ENCODE measurements around the gene TMEM200A.

Gene TMEM200A

DNA sequence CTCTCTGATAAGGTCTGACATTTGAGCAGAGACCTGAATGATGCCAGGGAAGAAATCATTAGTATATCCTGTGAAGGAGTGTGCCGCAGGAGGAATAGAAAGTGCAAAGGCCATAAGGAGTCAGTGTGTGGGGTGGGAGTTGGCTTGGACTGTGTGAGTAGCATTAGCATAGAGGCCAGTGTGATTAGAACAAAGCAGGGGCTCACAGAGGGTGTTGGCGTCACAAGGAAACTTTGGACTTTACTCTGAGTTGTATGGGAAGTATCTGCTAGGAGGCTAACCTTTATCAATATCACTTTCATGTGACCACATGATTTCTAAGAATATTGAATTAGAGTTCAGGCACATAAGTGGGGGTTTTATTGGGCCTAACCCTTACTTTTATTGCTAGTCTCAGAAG lies 12.1 kb downstream of the TMEM200A start:
- no peak for DNase-seq (ENCODE audit: low read depth)

DNA sequence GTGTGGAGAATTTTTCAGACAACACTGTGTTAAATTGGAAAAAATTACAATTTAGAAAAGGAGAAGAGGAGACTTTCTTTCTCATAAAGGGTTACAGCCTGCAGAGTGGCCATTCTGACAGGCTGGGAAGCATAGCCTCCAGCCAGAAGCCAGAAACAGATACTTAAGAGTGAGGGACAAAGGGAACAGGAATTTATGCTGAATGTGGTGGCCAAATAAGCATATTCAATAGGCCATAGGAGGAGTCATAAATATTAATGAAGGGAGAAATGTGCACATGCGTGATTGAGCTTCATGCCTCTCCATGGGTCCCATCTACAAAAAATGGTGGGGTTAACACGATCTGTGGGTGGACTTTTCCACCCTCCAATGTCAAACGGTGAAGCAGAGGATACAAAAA lies 13.4 kb downstream of the TMEM200A start:
- DNase-seq (ENCODE audit: low read depth): no peak

DNA sequence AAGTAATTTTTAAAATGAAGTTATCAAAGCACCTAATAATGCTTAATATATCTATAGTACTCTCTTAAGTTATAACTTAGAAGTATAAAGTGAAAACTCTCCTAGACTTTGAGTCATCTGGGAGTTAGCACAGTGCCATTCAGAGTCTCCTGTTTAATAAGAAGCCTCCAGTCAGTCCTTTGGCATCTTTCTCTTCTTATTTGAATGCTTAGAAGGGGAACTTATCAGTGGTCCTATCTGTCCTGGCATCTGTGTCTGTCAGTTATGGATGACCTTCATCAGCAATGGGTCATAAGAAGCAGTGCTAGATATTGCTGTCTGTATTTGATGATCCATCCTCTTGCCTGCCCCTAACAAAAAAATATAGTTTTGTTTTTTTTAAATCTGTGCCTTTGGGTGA lies 15.2 kb downstream of the TMEM200A start:
- DNase-seq (ENCODE audit: low read depth): no peak

DNA sequence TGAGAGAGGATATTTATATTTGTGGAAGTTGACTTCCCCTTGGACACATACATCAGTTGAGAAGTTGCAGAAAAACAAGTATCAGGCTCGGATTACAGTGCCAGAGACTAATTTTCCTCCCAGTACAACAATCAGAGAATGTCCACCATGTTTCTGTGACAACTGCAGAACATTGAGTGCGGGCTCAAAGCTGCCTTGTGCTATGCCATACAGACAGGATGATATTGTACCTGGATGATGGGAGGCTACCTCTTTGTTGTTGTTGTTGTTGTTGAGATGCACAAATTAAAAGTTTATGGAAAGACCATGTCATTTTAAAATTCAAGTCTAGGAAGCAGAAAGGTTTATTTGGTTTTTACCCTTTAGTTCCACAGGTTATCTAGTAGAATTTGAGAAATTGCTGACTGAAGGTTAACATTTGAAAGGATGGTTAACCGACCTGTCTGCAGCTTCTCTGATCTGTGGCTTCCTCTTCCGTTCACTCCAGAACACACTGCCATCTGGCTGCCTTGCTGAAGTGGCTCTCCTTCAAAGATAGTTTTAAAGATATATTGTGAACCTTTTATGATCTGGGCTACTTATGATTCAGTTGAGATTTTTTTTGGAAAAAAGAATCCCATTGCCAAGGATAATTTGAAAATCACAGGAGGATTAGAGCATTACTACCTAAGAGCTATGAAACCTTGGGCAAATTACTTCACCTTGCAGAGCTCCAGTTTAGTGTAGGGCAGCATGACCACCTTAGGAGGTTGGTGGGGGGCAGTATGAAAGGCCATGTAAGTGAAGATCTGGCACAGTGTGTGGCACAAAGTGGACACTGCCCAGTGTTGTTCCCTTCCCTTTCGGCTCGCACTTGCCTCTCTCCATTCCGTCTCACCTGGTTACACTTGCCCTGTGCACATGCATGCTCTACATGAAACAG lies 15.9 kb downstream of the TMEM200A start:
- no peak for DNase-seq (ENCODE audit: low read depth)

DNA sequence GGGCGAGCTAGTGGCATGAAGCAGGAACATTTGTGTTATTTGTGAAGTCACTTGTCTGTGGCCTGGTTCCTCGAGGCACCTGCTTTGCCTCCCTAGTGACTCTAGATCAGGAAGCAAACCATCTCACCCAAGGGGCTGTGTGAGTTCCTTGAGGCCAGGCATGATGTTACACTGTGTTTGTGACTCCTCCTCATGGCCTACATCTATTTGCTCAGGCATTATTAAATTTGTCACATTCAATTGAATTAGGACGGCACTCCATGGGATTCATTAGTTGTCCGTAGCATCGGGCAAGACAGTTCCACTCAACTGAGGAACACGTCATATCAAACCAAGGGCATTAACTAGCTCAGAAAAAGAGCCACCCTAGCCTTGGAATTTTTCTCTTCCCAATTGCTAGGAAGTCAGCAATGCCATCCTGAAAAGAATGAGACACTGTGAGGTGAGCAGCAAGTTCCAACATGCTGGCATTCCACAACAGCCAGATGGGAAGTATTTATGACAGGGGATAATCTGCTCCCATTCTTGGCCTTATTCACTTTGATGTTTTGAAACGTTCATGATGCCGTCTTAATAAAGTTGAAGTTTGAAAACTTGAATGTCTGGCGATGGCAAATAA lies 17.2 kb downstream of the TMEM200A start:
- no peak for DNase-seq (ENCODE audit: low read depth)

DNA sequence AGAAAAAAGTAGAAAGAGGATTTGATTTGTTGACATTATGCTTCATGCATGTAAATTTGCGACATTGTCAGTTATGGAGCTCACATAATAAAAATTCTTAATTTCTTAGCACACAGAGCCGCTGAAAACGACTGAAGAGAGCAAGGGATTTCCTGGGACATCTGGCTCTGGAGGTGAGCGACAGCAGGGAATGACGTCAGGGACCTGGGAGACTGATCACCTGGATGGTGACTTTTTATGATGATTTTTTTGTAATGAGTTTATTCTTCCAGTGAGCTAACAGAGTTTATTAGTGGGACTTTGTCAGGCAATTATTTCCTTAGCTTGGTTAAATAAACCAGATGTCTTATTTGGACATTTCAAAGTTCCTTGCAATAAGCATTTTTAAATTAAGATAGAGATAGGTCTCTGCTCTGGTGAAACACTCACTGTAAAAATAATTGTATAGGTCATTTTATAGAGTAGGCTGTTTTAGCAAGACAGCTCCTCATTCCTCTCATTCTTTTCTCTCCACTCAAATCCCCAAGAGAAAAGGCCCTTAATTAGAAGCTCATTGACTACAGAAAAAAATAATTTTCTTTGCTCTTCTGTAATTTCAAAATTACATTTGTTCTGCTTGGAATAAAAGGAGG lies 19.4 kb downstream of the TMEM200A start:
- DNase-seq (ENCODE audit: low read depth): no peak

DNA sequence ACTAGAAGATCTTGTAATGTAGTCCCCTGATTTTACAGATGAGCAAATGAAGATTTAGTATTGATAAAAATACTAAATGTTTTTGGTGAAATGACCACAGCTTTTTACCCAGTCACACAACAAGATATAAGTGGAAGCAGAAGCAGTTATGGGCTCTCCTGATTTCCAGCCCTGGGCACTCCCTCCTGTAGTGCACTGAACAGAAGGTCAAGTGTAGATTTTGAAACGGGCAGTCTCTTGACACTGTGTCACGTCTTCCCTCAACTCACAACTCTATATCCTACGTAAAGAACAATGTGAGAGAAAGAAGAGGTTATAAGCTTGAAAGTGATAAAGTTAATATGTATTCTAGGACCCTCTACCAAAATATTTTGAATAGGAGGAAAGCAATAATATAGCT lies 23.3 kb downstream of the TMEM200A start:
- no peak for DNase-seq (ENCODE audit: low read depth)

DNA sequence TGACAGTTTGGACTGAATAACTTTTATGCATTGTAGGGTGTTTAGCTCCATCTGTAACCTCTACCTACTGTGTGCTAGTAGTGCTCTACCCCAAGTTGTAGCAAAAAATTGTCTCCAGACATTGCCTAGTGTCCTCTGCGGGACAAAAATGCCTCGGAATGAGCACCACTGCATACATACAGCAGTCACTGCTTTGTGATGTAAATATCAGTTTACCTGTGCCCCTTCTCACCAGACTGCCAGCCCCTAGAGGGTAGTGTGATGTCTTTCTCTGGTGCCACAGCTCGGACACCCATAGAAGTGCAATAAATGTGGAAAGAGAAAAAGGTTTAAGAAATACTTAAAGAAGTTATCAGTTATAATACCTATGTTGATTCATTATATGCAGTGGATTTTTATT lies 25.1 kb downstream of the TMEM200A start:
- no peak for DNase-seq (ENCODE audit: low read depth)

DNA sequence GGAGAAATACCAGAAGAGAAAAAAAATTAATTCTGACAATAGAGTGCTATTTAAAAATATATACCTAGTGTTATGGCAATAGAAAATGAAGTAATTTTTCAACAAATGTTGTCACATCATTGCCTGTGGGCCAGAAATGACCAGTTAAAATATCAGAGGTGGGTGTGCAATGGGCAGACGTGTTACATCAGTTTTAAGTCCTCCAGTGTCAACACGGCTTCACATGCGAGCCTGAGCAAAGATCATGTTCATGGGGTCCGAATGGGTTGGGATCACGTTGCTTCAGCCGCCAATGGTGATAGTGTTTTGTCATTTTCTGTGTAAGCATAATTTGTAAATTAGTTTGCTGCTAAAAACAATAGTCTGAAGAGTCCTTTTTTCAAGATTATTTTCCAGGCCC lies 27.5 kb downstream of the TMEM200A start:
- no peak for DNase-seq (ENCODE audit: low read depth)

DNA sequence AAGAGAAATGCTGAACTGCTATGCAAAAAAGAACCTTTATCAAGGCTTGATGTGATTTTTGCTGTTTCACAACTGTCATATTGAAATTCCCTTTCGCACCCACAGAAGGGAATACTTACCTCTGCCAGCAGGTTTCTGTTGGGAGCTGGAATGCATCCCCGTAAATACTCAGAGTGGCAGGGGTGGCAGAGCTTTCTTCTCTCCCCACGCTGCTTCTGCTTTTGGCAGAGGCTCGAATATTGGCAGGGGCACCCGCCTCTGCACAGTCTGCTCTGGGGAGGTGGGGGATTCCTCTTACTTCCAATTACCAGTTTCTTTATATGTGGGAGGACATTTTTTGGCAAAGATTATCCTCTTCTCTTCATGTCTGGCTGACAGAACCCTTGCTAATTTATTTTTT lies 28.4 kb downstream of the TMEM200A start:
- DNase-seq (ENCODE audit: low read depth): no peak

DNA sequence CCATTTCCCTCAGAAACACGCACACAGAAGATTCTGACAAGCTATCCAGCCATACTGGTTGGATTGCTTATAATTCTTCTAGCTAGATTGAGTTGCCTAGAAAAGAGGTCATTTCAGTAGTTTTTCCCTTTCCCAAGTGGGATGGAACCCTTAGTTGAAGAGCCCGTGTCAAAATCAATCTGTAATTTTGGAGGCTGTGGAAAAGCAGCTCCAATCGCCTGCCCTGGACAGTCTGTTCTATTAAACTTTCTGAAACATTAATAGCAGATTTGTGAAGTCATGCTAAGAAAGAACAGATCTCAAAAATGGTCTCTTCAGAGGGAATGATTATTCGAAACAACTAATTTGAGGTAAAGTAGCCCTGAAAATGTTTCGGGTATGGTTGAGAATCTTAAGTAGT lies 29.3 kb downstream of the TMEM200A start:
- no peak for DNase-seq (ENCODE audit: low read depth)

DNA sequence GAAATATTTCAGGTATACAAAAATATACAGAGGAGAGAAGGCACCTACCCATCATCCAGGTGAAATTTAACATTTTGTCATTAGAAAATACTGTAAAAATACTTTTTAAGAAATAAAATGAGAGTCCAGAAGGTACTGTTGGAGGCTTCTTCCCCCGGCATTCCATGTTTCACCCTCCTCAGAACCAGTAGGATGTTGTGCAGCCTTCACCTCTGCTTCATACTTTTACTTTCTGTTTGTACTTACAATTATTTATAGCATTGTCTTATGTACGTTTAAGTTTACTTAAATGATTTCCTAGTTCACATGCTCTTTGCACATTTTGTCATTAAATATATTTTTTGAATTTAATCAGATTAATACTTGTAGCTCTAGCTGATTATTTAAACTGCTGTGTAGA lies 30.9 kb downstream of the TMEM200A start:
- peak; percentile 55 for DNase-seq (ENCODE audit: low read depth)

DNA sequence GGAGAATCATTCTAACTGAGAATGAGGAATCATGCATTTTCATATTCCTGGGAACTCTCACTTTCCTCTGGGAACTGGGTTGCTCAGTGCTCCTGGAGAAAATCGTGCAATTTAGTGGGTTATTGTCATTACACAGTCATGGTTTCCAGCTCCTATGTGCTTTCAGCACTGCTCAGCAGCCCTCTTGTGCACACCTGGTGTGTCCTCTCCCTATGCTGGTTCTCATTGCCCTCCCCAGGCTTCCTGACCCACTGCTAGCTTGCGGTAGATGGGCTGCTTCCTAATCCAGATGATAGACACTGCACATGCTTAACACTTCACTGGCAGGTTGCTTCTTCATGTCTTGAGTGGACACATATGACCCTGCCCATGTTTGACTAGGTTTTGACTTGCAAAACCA lies 39.7 kb downstream of the TMEM200A start:
- no peak for DNase-seq (ENCODE audit: low read depth)

DNA sequence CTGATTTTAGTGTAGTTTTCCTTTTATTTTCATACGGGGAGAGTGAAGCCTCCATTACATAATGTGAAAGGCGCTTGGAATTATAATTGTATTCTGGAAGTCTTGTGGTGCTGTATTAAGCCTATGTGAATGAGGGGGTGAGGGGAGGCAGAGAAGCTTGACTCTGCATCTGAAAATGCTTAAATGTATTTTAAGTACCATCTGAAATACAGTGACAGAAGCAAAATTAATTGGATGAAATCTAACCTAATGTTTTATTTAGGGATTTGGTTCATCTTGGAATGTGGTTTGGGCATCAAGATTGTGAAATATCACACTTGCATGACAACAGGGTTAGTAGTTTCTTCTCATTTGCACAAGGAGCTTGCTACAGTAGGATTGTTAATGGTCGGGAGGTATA lies 41.2 kb downstream of the TMEM200A start:
- peak; percentile 43 for DNase-seq (ENCODE audit: low read depth)

DNA sequence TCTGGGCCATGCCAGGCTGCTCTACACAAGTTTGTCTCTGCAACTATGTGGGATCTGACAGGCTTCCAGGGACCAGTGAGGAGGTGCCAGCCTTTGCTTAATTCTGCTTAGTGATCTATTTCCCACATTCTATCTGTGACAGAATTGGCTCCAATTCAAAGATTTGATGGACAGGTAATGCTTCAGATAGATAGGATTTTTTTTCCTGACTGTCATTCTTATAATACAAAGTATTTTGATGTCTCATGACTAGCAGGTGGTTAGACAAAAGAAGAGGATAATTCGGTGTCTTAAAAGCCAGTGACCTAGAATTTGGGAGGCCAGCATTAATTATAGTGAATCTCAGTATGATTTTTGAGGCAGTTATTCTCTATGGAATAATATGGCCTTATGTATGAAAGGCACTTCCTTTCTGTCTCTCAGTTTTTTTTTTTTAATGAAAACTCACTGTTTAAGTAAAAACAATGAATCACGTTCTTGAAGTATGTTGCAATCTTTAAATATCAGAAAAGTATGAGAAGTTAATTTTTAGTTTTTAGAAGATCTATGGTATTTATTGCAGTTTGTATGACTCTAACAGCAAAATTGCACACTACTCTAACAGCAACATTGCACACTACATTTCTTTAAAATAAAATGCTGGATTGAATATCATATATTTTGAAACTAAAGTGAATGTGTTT lies 43.7 kb downstream of the TMEM200A start:
- DNase-seq (ENCODE audit: low read depth): peak; percentile 49

DNA sequence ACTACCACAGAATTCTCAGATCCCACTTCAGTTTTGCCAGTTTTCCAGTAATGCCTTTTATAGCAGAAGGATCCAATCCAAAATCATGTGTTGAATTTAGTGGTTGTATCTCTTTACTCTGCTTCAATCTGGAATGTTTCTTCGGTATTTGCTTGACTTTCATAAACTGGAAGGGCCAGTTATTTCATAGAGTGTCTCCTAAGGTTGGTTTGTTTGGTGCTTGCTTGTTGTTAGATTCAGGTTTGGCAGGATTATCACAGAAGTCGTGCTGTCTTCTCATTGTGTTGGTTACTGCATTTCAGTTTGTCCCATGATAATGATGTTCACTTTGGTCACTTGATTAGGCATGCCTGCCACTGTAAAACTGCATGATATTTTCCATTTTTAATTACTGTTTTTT lies 45.7 kb downstream of the TMEM200A start:
- DNase-seq (ENCODE audit: low read depth): no peak

DNA sequence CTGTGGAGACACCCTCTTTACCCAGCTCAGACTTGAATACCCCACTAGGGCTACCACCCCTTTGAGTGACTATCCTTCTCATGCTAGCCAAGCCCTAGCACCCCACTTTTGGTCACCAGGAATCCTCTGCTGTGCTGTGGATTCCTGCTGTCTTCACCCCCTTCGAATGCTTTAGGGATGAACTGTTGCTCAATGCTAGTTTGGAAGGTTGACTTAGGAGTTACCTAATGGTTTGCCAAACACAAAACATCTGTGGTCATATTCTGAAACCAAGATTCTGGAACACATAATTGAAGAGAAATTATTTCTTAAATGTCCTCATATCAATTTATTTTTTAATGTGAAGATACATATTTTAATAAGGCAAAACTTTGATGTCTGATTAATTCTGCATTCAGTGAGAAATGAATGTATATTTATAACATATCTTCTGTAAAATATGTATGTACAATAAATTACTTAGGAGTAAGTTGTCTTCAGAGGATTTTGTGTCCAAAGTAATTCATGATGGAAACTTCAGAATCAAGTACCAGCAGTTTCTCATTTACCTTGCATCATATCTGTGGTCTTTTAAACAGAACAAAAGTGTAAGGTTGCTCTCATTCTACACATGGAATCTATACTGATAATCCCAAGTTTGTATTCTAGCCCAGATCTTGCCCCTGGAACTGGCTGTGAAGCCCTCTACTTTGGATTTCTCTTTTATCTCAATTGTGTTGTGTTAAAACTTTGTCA lies 46.9 kb downstream of the TMEM200A start:
- peak; percentile 70 for DNase-seq (ENCODE audit: low read depth)

DNA sequence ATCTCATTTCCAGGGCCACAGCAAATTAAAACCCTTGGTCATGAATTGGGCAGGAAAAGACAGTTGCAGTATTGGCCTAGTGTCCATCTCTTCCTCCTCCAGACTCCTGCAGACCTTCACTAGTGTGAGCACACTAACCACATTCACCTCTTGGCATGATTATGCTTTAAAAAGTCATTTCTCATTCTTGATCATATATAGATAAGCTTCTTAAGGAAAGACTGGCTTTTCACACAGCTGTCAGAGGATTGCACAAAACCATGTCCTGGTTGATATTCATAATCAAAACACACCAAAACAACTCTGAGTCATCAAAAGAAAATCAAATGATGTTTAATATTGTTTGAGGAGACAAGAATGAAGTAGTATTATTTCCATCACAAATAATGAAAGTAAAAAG lies 52.1 kb downstream of the TMEM200A start:
- DNase-seq (ENCODE audit: low read depth): peak; percentile 99

DNA sequence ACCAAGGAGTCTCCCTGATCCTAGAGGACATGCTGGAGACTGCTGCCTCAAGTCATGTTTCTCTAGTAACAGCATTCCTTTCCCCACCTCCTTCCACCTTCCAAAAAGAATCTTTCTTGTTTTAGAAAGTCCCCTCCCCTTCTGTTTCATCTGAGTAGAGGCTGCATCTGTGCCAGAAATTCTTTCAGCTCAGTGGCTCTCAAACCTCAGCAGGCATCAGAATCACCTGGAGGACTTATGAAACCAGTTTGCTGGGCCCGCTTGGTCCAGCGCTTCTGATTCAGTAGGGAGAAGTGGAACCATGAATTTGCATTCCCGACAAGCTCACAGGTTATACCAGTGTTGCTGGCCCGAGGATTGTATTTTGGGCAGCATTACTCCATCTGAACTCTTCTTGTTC lies 55.1 kb downstream of the TMEM200A start:
- DNase-seq (ENCODE audit: low read depth): no peak

DNA sequence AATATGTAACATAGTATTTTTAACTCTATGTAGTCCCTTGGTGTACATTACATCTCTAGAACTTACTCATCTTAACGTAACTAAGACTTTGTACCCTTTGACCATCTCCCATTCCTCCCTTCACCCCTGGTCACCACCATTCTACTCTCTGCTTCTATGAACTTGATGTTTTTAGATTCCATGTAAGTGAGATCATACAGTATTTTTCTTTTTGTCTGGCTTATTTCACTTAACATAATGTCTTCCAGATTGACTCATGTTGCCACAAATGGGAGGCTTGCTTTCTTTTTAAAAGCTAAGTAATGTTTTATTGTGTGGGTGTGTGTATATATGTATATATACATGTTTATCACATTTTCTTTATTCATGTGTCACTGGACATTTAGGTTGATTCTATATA lies 55.8 kb downstream of the TMEM200A start:
- DNase-seq (ENCODE audit: low read depth): peak; percentile 92

DNA sequence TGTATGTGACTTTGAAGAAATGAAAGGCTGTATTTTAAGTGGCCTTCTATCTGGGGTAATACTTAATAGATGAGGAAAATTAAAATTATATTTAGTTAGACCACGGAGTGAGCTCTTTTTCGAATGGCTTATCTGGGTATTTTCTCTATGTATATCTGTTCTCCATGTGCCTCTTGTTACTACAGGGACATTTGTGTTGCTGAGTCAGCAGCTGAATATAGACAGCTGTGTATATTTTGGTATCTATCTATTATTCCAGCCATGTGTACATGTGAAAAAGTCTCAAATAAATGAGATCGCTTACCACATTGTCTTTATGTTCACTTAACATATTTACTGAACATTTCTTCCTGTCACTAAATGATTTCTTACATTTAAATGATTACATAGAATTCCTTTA lies 57.2 kb downstream of the TMEM200A start:
- no peak for DNase-seq (ENCODE audit: low read depth)

DNA sequence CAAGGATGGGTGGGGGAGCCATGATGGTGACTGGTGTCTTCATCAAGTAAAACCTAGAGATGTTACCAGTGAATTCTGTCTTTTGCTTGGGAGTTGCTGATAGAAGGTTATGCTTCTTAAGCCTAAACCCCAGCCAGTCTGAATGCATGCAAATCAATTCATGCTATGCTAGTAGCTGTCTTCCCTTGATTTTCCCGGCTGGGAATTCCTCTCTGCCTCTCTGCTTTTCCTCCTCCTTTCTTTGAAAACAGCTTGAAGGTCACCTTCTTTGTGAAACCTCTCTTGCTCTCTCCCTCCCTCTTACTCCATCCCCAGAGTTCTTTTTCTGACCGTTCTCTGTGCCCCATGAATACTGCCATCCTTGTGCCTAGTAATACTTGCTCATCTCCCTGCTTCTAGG lies 58.9 kb downstream of the TMEM200A start:
- DNase-seq (ENCODE audit: low read depth): no peak
